H9 (cell line): ENCODE data around the gene MAP2K3. TPM values are rescaled to one million over a fixed set of nuclear protein-coding genes. Genes with fewer than 3 reads are reported as not detected.
"Not testable (repeated sequence)": the region's sequence is repeated elsewhere in the genome, so short reads cannot be mapped to it uniquely, and the experiment has no call there.

Experiments
- DNase-seq: peaks from one replicate; pipeline ENCODE4 v3.0.0-alpha.2; 2017
- H2AFZ ChIP-seq: one replicate; pipeline ENCODE4 v1.6.1; 2013; ENCODE audit warnings: mild to moderate bottlenecking, low read length, control low read depth, moderate library complexity
- H2AK5ac ChIP-seq: 2 replicates; pipeline ENCODE4 v1.6.1; 2013; ENCODE audit warnings: low read length, control low read depth, mixed read lengths; ENCODE audit not compliant: insufficient read length
- H2BK120ac ChIP-seq: one replicate; pipeline ENCODE4 v1.6.1; 2013; ENCODE audit warnings: low read depth, mild to moderate bottlenecking, low read length, control low read depth, inconsistent platforms; ENCODE audit not compliant: poor library complexity, severe bottlenecking
- H2BK12ac ChIP-seq: 2 replicates; pipeline ENCODE4 v1.6.1; 2013; ENCODE audit warnings: low read length, control low read depth, mixed read lengths, low read depth; ENCODE audit not compliant: insufficient read length
- H2BK15ac ChIP-seq: 2 replicates; pipeline ENCODE4 v1.6.1; 2013; ENCODE audit warnings: low read depth, low read length, control low read depth
- H2BK20ac ChIP-seq: one replicate; pipeline ENCODE4 v1.6.1; 2013; ENCODE audit warnings: low read depth, mild to moderate bottlenecking, low read length, control low read depth, inconsistent platforms; ENCODE audit not compliant: poor library complexity, severe bottlenecking
- H2BK5ac ChIP-seq: 2 replicates; pipeline ENCODE4 v1.6.1; 2013; ENCODE audit warnings: low read length, control low read depth, mixed read lengths; ENCODE audit not compliant: insufficient read length
- H3K14ac ChIP-seq: 2 replicates; pipeline ENCODE4 v1.6.1; 2013; ENCODE audit warnings: low read length, control low read depth; ENCODE audit not compliant: insufficient read depth
- H3K18ac ChIP-seq: 2 replicates; pipeline ENCODE4 v1.6.1; 2013; ENCODE audit warnings: low read depth, mild to moderate bottlenecking, mixed read lengths, low read length, control low read depth; ENCODE audit not compliant: insufficient read length
- H3K23ac ChIP-seq: 2 replicates; pipeline ENCODE4 v1.6.1; 2013; ENCODE audit warnings: low read length, control low read depth, mixed read lengths, low read depth; ENCODE audit not compliant: insufficient read length
- H3K23me2 ChIP-seq: 2 replicates; pipeline ENCODE4 v1.6.1; 2013; ENCODE audit warnings: low read depth, mild to moderate bottlenecking, mixed read lengths, low read length, control low read depth; ENCODE audit not compliant: insufficient read length, poor library complexity, severe bottlenecking
- H3K27ac ChIP-seq: 2 replicates; pipeline ENCODE4 v1.5.1; 2013; ENCODE audit warnings: low read length, control low read depth, mixed read lengths, low read depth; ENCODE audit not compliant: insufficient read length
- H3K27me3 ChIP-seq: 2 replicates; pipeline ENCODE4 v1.6.1; 2013; ENCODE audit warnings: low read length, control low read depth, inconsistent platforms; ENCODE audit not compliant: insufficient read depth
- H3K4ac ChIP-seq: 2 replicates; pipeline ENCODE4 v1.6.1; 2013; ENCODE audit warnings: low read depth, mild to moderate bottlenecking, control low read depth, inconsistent platforms, low read length, moderate library complexity
- H3K4me1 ChIP-seq: 2 replicates; pipeline ENCODE4 v1.6.1; 2013; ENCODE audit warnings: low read length, control low read depth, inconsistent platforms; ENCODE audit not compliant: insufficient read depth
- H3K4me2 ChIP-seq: 2 replicates; pipeline ENCODE4 v1.6.1; 2013; ENCODE audit warnings: low read length, control low read depth, mixed read lengths; ENCODE audit not compliant: insufficient read length, insufficient read depth
- H3K56ac ChIP-seq: 2 replicates; pipeline ENCODE4 v1.6.1; 2013; ENCODE audit warnings: low read depth, mild to moderate bottlenecking, mixed read lengths, low read length, control low read depth; ENCODE audit not compliant: insufficient read length
- H3K79me1 ChIP-seq: 2 replicates; pipeline ENCODE4 v1.6.1; 2013; ENCODE audit warnings: low read depth, mild to moderate bottlenecking, moderate library complexity, low read length, control low read depth, inconsistent platforms; ENCODE audit not compliant: insufficient read depth, poor library complexity, severe bottlenecking
- H3K79me2 ChIP-seq: 2 replicates; pipeline ENCODE4 v1.6.1; 2013; ENCODE audit warnings: low read length, control low read depth, inconsistent platforms; ENCODE audit not compliant: insufficient read depth
- H3K9ac ChIP-seq: 2 replicates; pipeline ENCODE4 v1.6.1; 2013; ENCODE audit warnings: low read length, control low read depth, mixed read lengths; ENCODE audit not compliant: insufficient read length; ENCODE audit errors: extremely low read depth
- H3K9me3 ChIP-seq: one replicate; pipeline ENCODE4 v1.6.1; 2013; ENCODE audit warnings: low read depth, low read length, inconsistent platforms; ENCODE audit not compliant: control insufficient read depth
- H3T11ph ChIP-seq: one replicate; pipeline ENCODE4 v1.6.1; 2013; ENCODE audit warnings: mild to moderate bottlenecking, low read length, control low read depth, inconsistent platforms
- H4K20me1 ChIP-seq: one replicate; pipeline ENCODE4 v1.6.1; 2013; ENCODE audit not compliant: control insufficient read depth, insufficient read length, insufficient read depth
- H4K5ac ChIP-seq: 2 replicates; pipeline ENCODE4 v1.6.1; 2013; ENCODE audit warnings: low read depth, mild to moderate bottlenecking, mixed read lengths, low read length, control low read depth; ENCODE audit not compliant: insufficient read length
- H4K8ac ChIP-seq: replicated peaks from 2 replicates; pipeline ENCODE4 v1.6.1; 2013; ENCODE audit warnings: low read length, control low read depth, mixed read lengths, low read depth; ENCODE audit not compliant: insufficient read length
- H4K91ac ChIP-seq: 2 replicates; pipeline ENCODE4 v1.6.1; 2013; ENCODE audit warnings: low read depth, mild to moderate bottlenecking, moderate library complexity, mixed read lengths, low read length, control low read depth; ENCODE audit not compliant: insufficient read length
- H3K27ac Mint-ChIP-seq, 3 experiments: 2 replicates in 2 of 3; 3 replicates in 1 of 3; pipeline ENCODE4 v1.8.0; 2020 to 2021; ENCODE audit warnings: mixed read lengths in 3 of 3, mild to moderate bottlenecking in 1 of 3, moderate library complexity in 1 of 3
- H3K27me3 Mint-ChIP-seq: 2 replicates; pipeline ENCODE4 v1.8.0; 2021; ENCODE audit warnings: low read depth, mild to moderate bottlenecking, moderate library complexity, mixed read lengths
- H3K36me3 Mint-ChIP-seq, 3 experiments: 2 replicates in 2 of 3; 3 replicates in 1 of 3; pipeline ENCODE4 v1.8.0; 2020 to 2021; ENCODE audit warnings: low read depth in 3 of 3, mixed read lengths in 3 of 3; ENCODE audit not compliant: insufficient read depth in 1 of 3
- H3K4me1 Mint-ChIP-seq, 2 experiments: 2 replicates each; pipeline ENCODE4 v1.8.0; 2020; ENCODE audit warnings: mixed read lengths in 2 of 2
- H3K4me3 Mint-ChIP-seq, 2 experiments: 2 replicates in 1 of 2; 3 replicates in 1 of 2; pipeline ENCODE4 v1.8.0; 2020 to 2021; ENCODE audit warnings: mild to moderate bottlenecking in 2 of 2, mixed read lengths in 2 of 2, moderate library complexity in 1 of 2
- H3K9me3 Mint-ChIP-seq, 2 experiments: 2 replicates in 1 of 2; 3 replicates in 1 of 2; pipeline ENCODE4 v1.8.0; 2020; ENCODE audit warnings: mild to moderate bottlenecking in 2 of 2, mixed read lengths in 2 of 2, moderate library complexity in 1 of 2
- WGBS: extraction: QIAGEN DNeasy Blood & Tissue Kit; methylation state at CpG from one replicate; pipeline ENCODE4 v1.1.7; 2013; ENCODE audit warnings: missing lambda C conversion rate, low lambda C conversion rate, mixed read lengths; ENCODE audit not compliant: insufficient read length; ENCODE audit errors: extremely low coverage; 5-methylcytosine and 5-hydroxymethylcytosine counted together
- total RNA-seq: library from RNA; stranded (reverse); gene quantifications from 2 replicates; pipeline ENCODE4 v1.2.1, GENCODE V29; 2021

Gene MAP2K3
- total RNA-seq, 1 experiment from 2014 or later, result 26.1 TPM

GRCh38 chr17:21314261-21314664, 29.8 kb downstream of the MAP2K3 start:
- H2BK20ac ChIP-seq, H3K36me3 Mint-ChIP-seq, H3K79me1 ChIP-seq, H2AFZ ChIP-seq, H2AK5ac ChIP-seq, H3K14ac ChIP-seq, H3K56ac ChIP-seq, H2BK120ac ChIP-seq, H3T11ph ChIP-seq, H3K9me3 Mint-ChIP-seq, H3K18ac ChIP-seq, H3K23ac ChIP-seq, H3K79me2 ChIP-seq, H3K4me3 Mint-ChIP-seq, H4K20me1 ChIP-seq, DNase-seq, H3K27me3 ChIP-seq, H3K4me2 ChIP-seq, H3K27ac ChIP-seq, H2BK5ac ChIP-seq, H3K4me1 ChIP-seq, H3K9me3 ChIP-seq, H3K9ac ChIP-seq, H4K91ac ChIP-seq, H2BK12ac ChIP-seq, H4K8ac ChIP-seq, H3K23me2 ChIP-seq, H4K5ac ChIP-seq, H3K4ac ChIP-seq, H3K27ac Mint-ChIP-seq, H2BK15ac ChIP-seq: not testable (repeated sequence)
- Mint-ChIP-seq H3K4me1 (peaks cover 7 to 14% of the 10 kb centered on the region in 2 experiments), H3K27me3 (peaks cover 14% of the 10 kb centered on the region)
- no CpG with 5 or more reads among the region's 7 CpGs for WGBS

GRCh38 chr17:21314701-21315111, 30.2 kb downstream of the MAP2K3 start:
- not testable (repeated sequence) for H3K27ac ChIP-seq, H3K9me3 Mint-ChIP-seq, H3K4me3 Mint-ChIP-seq

More at GRCh38 chr17:21314701-21315111, 30.2 kb downstream of the MAP2K3 start:
- H2BK12ac ChIP-seq, H3K27ac Mint-ChIP-seq, H3K14ac ChIP-seq, H3K23ac ChIP-seq, H3K4ac ChIP-seq, H4K8ac ChIP-seq, H3K36me3 Mint-ChIP-seq, H3K79me1 ChIP-seq, H3K9ac ChIP-seq, H3K4me2 ChIP-seq, H4K91ac ChIP-seq, H4K5ac ChIP-seq, H2AFZ ChIP-seq, H3K18ac ChIP-seq, H3K56ac ChIP-seq, H3K27me3 ChIP-seq, DNase-seq, H2BK5ac ChIP-seq, H3K23me2 ChIP-seq, H3T11ph ChIP-seq, H2BK15ac ChIP-seq, H3K79me2 ChIP-seq, H4K20me1 ChIP-seq, H2AK5ac ChIP-seq, H3K4me1 ChIP-seq, H2BK120ac ChIP-seq, H3K9me3 ChIP-seq, H2BK20ac ChIP-seq: not testable (repeated sequence)
- no CpG with 5 or more reads among the region's 7 CpGs for WGBS
- Mint-ChIP-seq H3K4me1 (peaks cover 7 to 16% of the 10 kb centered on the region in 2 experiments), H3K27me3 (peaks cover 19% of the 10 kb centered on the region)
